ENCODE measurements around the gene CNGA1. TPM values are rescaled to one million over a fixed set of nuclear protein-coding genes. Genes with fewer than 3 reads are reported as not detected.
A peak's percentile ranks its signal among the peaks of the same experiment; 100 is the strongest.

Gene CNGA1
- total RNA-seq, 5 donors from 2014 or later (not counting 1 experiment from before 2014, with no cell fraction given) = 0.54 TPM; not detected in 4

DNA sequence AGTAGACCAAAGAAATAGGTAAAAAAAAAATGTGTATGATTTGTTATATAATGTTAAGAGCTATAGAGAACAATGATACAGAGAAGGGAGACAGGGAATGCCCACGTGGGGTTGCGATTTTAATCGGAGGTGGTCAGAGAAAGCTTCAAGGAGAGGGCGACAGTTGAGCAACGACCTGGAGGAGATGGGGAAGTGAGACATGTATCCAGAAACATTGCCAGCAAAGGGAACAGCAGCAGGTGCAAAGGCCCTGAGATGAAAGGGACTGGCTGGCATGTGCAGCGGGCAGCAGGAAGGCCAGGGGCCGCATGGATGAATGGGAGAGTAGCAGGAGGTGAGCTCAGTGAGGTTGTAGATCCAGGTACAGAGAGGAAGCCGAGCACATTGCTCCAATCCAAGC lies 33.0 kb upstream of the CNGA1 start:
- Mint-ChIP-seq H3K27ac (no peak overlapping the region), H3K27me3 (peaks cover 3 to 5% of the 10 kb centered on the region in 2 donors), H3K4me3 (no peak overlapping the region), H3K4me1 (peaks cover 29 to 40% (median 38%) of the 10 kb centered on the region in 3 donors), H3K36me3 (no peaks in the 10 kb centered on the region), H3K9me3 (no peaks in the 10 kb centered on the region)
- CTCF ChIA-PET = interaction anchor here (0.5 to 2.5 kb wide), 4 partner anchors 15 to 39 kb away, joined by 3 to 11 read pairs (median 3); no protein-coding TSS in a partner anchor
- 74% methylated on average over 4 of the region's 8 CpGs for WGBS (ENCODE audit: insufficient coverage)
- Histone ChIP-seq H3K4me3 (ENCODE audit: control insufficient read depth in 1 of 2, extremely low read depth in 1 of 2, low read length in 1 of 2) (no peak overlapping the region), H3K36me3 (ENCODE audit: control insufficient read depth in 2 of 2, extremely low read depth in 1 of 2, insufficient read depth in 1 of 2, low read length in 1 of 2) (no peaks in the 10 kb centered on the region), H3K9me3 (no peaks in the 10 kb centered on the region), H3K27ac (ENCODE audit: low read length) (no peak overlapping the region), H3K27me3 (replicated peaks in 1 of 2; ENCODE audit: control insufficient read depth in 2 of 2, extremely low read depth in 1 of 2, insufficient read depth in 2 of 2, low read length in 1 of 2) (peaks cover 0 to 10% of the 10 kb centered on the region in 2 experiments), H3K4me1 (ENCODE audit: control insufficient read depth in 1 of 2, extremely low read depth in 1 of 2, insufficient read depth in 2 of 2, low read length in 2 of 2) (peaks cover 22 to 28% of the 10 kb centered on the region in 2 experiments)
- POLR2A ChIA-PET = no interaction called here
- DNase-seq (no peak), ATAC-seq (replicated peaks in 1 of 4) (no peak)

DNA sequence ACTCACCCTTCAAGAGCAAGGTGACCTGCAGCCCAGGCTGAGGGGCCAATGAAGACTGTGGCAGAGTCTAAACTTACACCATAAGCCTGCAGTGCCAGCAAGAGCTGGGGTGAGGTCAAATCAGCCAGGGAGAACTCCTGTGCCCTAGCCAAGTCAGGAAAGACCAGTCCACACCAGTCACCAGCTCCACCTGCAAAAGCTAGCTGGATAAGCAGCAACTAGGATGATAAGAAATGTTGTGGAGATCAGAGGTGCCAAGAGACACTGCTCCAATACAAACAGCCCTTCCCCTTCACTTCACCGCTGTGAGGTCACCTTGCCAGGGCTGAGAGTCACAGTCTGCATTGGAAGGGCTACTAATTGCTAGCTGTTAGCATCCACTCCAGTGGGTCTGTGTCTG lies 31.4 kb upstream of the CNGA1 start:
- H3K4me1 Mint-ChIP-seq = peaks cover 42 to 56% (median 51%) of the 10 kb centered on the region in 3 donors
- no peaks in the 10 kb centered on the region for H3K9me3 ChIP-seq
- H3K27me3 Mint-ChIP-seq = peaks cover 3 to 5% of the 10 kb centered on the region in 2 donors
- WGBS (ENCODE audit: insufficient coverage) = 100% methylated on average over 1 of the region's 1 CpG
- ATAC-seq (replicated peaks in 1 of 4) (peak in 1 of 4 experiments; percentile 8), DNase-seq (no peak)
- ChIA-PET CTCF (interaction anchor here (0.5 to 6.5 kb wide), 3 partner anchors 10 to 15 kb away, joined by 6 to 46 read pairs (median 6); no protein-coding TSS in a partner anchor), POLR2A (interaction anchor here in 1 of 2 donors (0.5 kb wide), 1 partner anchor 10 kb away, joined by 4 read pairs; no protein-coding TSS in a partner anchor)
- peaks cover 23 to 31% of the 10 kb centered on the region in 2 experiments for H3K4me1 ChIP-seq (ENCODE audit: control insufficient read depth in 1 of 2, extremely low read depth in 1 of 2, insufficient read depth in 2 of 2, low read length in 2 of 2)
- peaks cover 0 to 10% of the 10 kb centered on the region in 2 experiments for H3K27me3 ChIP-seq (replicated peaks in 1 of 2; ENCODE audit: control insufficient read depth in 2 of 2, extremely low read depth in 1 of 2, insufficient read depth in 2 of 2, low read length in 1 of 2)
- H3K4me3 Mint-ChIP-seq = peak overlapping the region in 1 of 3 donors; percentile 60
- H3K36me3 Mint-ChIP-seq = no peaks in the 10 kb centered on the region
- H3K27ac ChIP-seq (ENCODE audit: low read length) = no peak overlapping the region
- H3K27ac Mint-ChIP-seq = no peak overlapping the region
- H3K9me3 Mint-ChIP-seq = no peaks in the 10 kb centered on the region
- no peak overlapping the region for H3K4me3 ChIP-seq (ENCODE audit: control insufficient read depth in 1 of 2, extremely low read depth in 1 of 2, low read length in 1 of 2)
- no peaks in the 10 kb centered on the region for H3K36me3 ChIP-seq (ENCODE audit: control insufficient read depth in 2 of 2, extremely low read depth in 1 of 2, insufficient read depth in 1 of 2, low read length in 1 of 2)

DNA sequence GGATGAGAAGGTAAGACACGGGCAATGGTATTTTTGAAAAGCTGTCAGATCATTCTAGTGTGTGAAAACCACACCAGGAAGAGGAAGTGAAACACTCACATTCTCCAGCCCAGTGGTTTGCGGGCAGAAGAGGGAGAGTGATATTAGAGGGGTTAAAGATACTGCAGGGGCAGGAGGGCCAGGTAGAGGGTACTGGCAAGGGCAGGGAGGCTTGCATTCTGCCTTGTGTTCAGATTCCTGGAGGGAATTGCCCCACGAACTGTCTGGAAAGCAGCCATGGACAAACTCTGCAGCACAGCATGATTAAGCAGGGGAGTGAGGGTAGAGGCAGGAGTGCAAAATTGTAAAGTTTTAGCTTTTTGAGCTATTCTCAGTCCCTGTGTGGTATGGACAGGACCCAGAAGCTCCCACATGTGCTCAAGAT lies 31.0 kb upstream of the CNGA1 start:
- peaks cover 47 to 61% (median 55%) of the 10 kb centered on the region in 3 donors for H3K4me1 Mint-ChIP-seq
- peak; percentile 79 to 93 (median 91) for ATAC-seq (replicated peaks in 1 of 4)
- H3K9me3 ChIP-seq = no peaks in the 10 kb centered on the region
- ChIA-PET POLR2A (interaction anchor here in 1 of 2 donors (0.5 kb wide), 1 partner anchor 9 kb away, joined by 4 read pairs; no protein-coding TSS in a partner anchor), CTCF (interaction anchor here (0.5 to 6.5 kb wide), 3 partner anchors 10 to 14 kb away, joined by 6 to 46 read pairs (median 6); no protein-coding TSS in a partner anchor)
- peak overlapping the region; percentile 9 to 29 for H3K4me3 ChIP-seq (ENCODE audit: control insufficient read depth in 1 of 2, extremely low read depth in 1 of 2, low read length in 1 of 2)
- H3K36me3 ChIP-seq (ENCODE audit: control insufficient read depth in 2 of 2, extremely low read depth in 1 of 2, insufficient read depth in 1 of 2, low read length in 1 of 2) = no peaks in the 10 kb centered on the region
- H3K27me3 ChIP-seq (replicated peaks in 1 of 2; ENCODE audit: control insufficient read depth in 2 of 2, extremely low read depth in 1 of 2, insufficient read depth in 2 of 2, low read length in 1 of 2) = peaks cover 0 to 10% of the 10 kb centered on the region in 2 experiments
- peak overlapping the region; percentile 13 to 25 for H3K27ac Mint-ChIP-seq
- 0% methylated on average over 2 of the region's 3 CpGs for WGBS (ENCODE audit: insufficient coverage)
- peak in 33 of 35 experiments; percentile 5 to 59 (median 26) for DNase-seq
- peaks cover 3 to 5% of the 10 kb centered on the region in 2 donors for H3K27me3 Mint-ChIP-seq
- H3K9me3 Mint-ChIP-seq = no peaks in the 10 kb centered on the region
- H3K36me3 Mint-ChIP-seq = no peaks in the 10 kb centered on the region
- no peak overlapping the region for H3K27ac ChIP-seq (ENCODE audit: low read length)
- peak overlapping the region; percentile 37 to 60 (median 55) for H3K4me3 Mint-ChIP-seq
- peaks cover 23 to 31% of the 10 kb centered on the region in 2 experiments for H3K4me1 ChIP-seq (ENCODE audit: control insufficient read depth in 1 of 2, extremely low read depth in 1 of 2, insufficient read depth in 2 of 2, low read length in 2 of 2)

DNA sequence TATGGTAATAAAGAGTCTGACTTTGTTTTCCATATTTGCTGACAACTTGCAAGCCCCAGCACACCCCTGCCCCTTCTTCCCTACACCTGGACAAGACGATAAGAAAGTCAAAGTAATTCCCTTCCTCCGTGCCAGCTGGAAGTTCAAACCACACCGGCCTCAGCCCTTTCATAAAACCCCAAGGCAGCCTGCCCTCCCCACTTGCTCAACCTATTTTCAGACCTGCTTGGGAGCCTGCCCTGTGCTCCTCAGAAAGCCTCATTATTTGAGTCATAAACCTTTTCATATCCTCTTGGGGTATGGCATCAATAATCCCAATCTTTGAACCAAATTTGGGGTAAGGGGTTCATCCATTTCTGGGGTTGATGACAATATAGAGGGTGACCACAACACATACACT lies 29.6 kb upstream of the CNGA1 start:
- peaks cover 23 to 31% of the 10 kb centered on the region in 2 experiments for H3K4me1 ChIP-seq (ENCODE audit: control insufficient read depth in 1 of 2, extremely low read depth in 1 of 2, insufficient read depth in 2 of 2, low read length in 2 of 2)
- no peaks in the 10 kb centered on the region for H3K9me3 ChIP-seq
- H3K27ac ChIP-seq (ENCODE audit: low read length) = no peak overlapping the region
- ChIA-PET POLR2A (no interaction called here), CTCF (interaction anchor here (0.6 to 6.5 kb wide), 3 partner anchors 10 to 61 kb away, joined by 3 to 46 read pairs (median 3); no protein-coding TSS in a partner anchor)
- H3K4me3 Mint-ChIP-seq = peak overlapping the region in 1 of 3 donors; percentile 60
- H3K36me3 Mint-ChIP-seq = no peaks in the 10 kb centered on the region
- H3K27me3 Mint-ChIP-seq = peaks cover 3 to 11% of the 10 kb centered on the region in 2 donors
- H3K27ac Mint-ChIP-seq = peak overlapping the region in 1 of 2 donors; percentile 0
- no peaks in the 10 kb centered on the region for H3K9me3 Mint-ChIP-seq
- H3K4me3 ChIP-seq (ENCODE audit: control insufficient read depth in 1 of 2, extremely low read depth in 1 of 2, low read length in 1 of 2) = no peak overlapping the region
- peaks cover 50 to 66% (median 55%) of the 10 kb centered on the region in 3 donors for H3K4me1 Mint-ChIP-seq
- H3K27me3 ChIP-seq (replicated peaks in 1 of 2; ENCODE audit: control insufficient read depth in 2 of 2, extremely low read depth in 1 of 2, insufficient read depth in 2 of 2, low read length in 1 of 2) = peaks cover 0 to 10% of the 10 kb centered on the region in 2 experiments
- no peak for ATAC-seq (replicated peaks in 1 of 4)
- WGBS (ENCODE audit: insufficient coverage) = 48% methylated on average over 2 of the region's 3 CpGs
- no peaks in the 10 kb centered on the region for H3K36me3 ChIP-seq (ENCODE audit: control insufficient read depth in 2 of 2, extremely low read depth in 1 of 2, insufficient read depth in 1 of 2, low read length in 1 of 2)
- DNase-seq = no peak

DNA sequence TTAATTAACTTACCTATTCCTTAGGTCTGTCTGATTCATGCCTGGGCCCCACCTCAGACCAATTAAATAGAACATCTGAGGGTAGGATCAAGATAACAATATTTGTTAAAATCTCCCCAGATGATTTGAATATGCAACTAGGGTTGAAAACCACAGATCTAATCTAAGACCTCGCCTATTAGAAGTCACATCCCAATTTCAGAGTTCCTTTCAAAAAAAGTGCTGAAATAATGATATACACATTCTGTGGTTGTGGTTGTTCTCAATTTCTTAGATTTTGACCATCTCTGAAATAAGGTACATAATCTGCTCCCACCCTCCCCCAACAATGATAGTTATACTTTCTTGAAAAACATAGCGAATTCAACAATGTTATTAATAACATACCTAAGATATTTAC lies 27.8 kb upstream of the CNGA1 start:
- H3K9me3 ChIP-seq = no peaks in the 10 kb centered on the region
- no peaks in the 10 kb centered on the region for H3K36me3 ChIP-seq (ENCODE audit: control insufficient read depth in 2 of 2, extremely low read depth in 1 of 2, insufficient read depth in 1 of 2, low read length in 1 of 2)
- Mint-ChIP-seq H3K27me3 (peaks cover 3 to 13% of the 10 kb centered on the region in 2 donors), H3K4me3 (no peak overlapping the region), H3K4me1 (peaks cover 50 to 66% (median 51%) of the 10 kb centered on the region in 3 donors), H3K36me3 (no peaks in the 10 kb centered on the region), H3K9me3 (no peaks in the 10 kb centered on the region), H3K27ac (no peak overlapping the region)
- DNase-seq = no peak
- peaks cover 23 to 31% of the 10 kb centered on the region in 2 experiments for H3K4me1 ChIP-seq (ENCODE audit: control insufficient read depth in 1 of 2, extremely low read depth in 1 of 2, insufficient read depth in 2 of 2, low read length in 2 of 2)
- H3K27me3 ChIP-seq (replicated peaks in 1 of 2; ENCODE audit: control insufficient read depth in 2 of 2, extremely low read depth in 1 of 2, insufficient read depth in 2 of 2, low read length in 1 of 2) = peaks cover 0 to 10% of the 10 kb centered on the region in 2 experiments
- ChIA-PET CTCF (interaction anchor here (0.6 to 6.5 kb wide), 6 partner anchors 8 to 885 kb away, joined by 3 to 46 read pairs (median 3); no protein-coding TSS in a partner anchor), POLR2A (interaction anchor here in 1 of 2 donors (0.7 kb wide), 1 partner anchor 47 kb away, joined by 3 read pairs; no protein-coding TSS in a partner anchor)
- no peak overlapping the region for H3K4me3 ChIP-seq (ENCODE audit: control insufficient read depth in 1 of 2, extremely low read depth in 1 of 2, low read length in 1 of 2)
- no peak overlapping the region for H3K27ac ChIP-seq (ENCODE audit: low read length)
- no CpG with 5 or more reads among the region's 2 CpGs for WGBS (ENCODE audit: insufficient coverage)
- ATAC-seq (replicated peaks in 1 of 4) = no peak

DNA sequence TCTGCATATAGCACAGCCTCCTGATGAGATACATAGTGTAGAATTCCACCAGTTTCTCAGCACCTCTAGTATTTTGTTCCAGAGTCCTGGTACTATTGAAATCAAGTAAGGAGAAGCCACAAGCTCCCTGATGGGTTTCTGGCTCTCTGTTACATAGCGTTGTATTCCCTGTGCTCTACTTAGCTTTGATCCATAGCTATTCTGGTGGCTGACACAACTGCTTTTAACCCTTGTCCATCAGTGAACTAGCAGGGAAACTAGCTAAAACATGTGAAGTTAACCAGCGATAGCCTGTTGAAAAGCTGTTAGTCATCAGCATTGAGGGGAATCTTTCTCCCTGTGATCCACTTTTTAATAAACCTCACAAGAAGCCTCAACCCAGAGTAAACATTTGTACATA lies 27.0 kb upstream of the CNGA1 start:
- ChIA-PET CTCF (interaction anchor here (0.5 to 6.5 kb wide), 5 partner anchors 9 to 1041 kb away, joined by 3 to 46 read pairs (median 3); no protein-coding TSS in a partner anchor), POLR2A (no interaction called here)
- peaks cover 44 to 64% (median 50%) of the 10 kb centered on the region in 3 donors for H3K4me1 Mint-ChIP-seq
- Histone ChIP-seq H3K4me3 (ENCODE audit: control insufficient read depth in 1 of 2, extremely low read depth in 1 of 2, low read length in 1 of 2) (no peak overlapping the region), H3K36me3 (ENCODE audit: control insufficient read depth in 2 of 2, extremely low read depth in 1 of 2, insufficient read depth in 1 of 2, low read length in 1 of 2) (no peaks in the 10 kb centered on the region), H3K4me1 (ENCODE audit: control insufficient read depth in 1 of 2, extremely low read depth in 1 of 2, insufficient read depth in 2 of 2, low read length in 2 of 2) (peaks cover 23 to 31% of the 10 kb centered on the region in 2 experiments), H3K9me3 (no peaks in the 10 kb centered on the region), H3K27me3 (replicated peaks in 1 of 2; ENCODE audit: control insufficient read depth in 2 of 2, extremely low read depth in 1 of 2, insufficient read depth in 2 of 2, low read length in 1 of 2) (peaks cover 0 to 10% of the 10 kb centered on the region in 2 experiments), H3K27ac (ENCODE audit: low read length) (no peak overlapping the region)
- no peaks in the 10 kb centered on the region for H3K36me3 Mint-ChIP-seq
- DNase-seq (no peak), ATAC-seq (replicated peaks in 1 of 4) (no peak)
- H3K4me3 Mint-ChIP-seq = no peak overlapping the region
- H3K9me3 Mint-ChIP-seq = no peaks in the 10 kb centered on the region
- WGBS (ENCODE audit: insufficient coverage) = 100% methylated on average over 1 of the region's 2 CpGs
- H3K27me3 Mint-ChIP-seq = peaks cover 3 to 13% of the 10 kb centered on the region in 2 donors
- no peak overlapping the region for H3K27ac Mint-ChIP-seq
